Adrenal gland (tissue), 5 donors: ENCODE data around the gene FGFRL1.

Experiments
- POLR2A ChIP-seq, 2 donors: fragments of 450-650 bp; IDR thresholded peaks; one replicate each; pipeline ENCODE4 v1.6.1; 2017; ENCODE audit warnings: antibody characterized with exemption in 2 of 2, mild to moderate bottlenecking in 2 of 2, moderate library complexity in 1 of 2
- TF ChIP-seq, protein P1 (sequence below), 6 experiments: fragments of 450-650 bp in 4 of 6; fragments of 200-600 bp in 2 of 6; sonication (generic) in 1 of 6; IDR thresholded peaks; 1 replicate in 5 of 6; 2 replicates in 1 of 6; pipeline versions ENCODE4 v1.5.1 to v1.8.0; 2016 to 2021; ENCODE audit warnings: antibody characterized with exemption in 6 of 6, mild to moderate bottlenecking in 2 of 6, moderate library complexity in 1 of 6
- donor health status: DM: no; HTN: no; CAD: no.

DNA sequence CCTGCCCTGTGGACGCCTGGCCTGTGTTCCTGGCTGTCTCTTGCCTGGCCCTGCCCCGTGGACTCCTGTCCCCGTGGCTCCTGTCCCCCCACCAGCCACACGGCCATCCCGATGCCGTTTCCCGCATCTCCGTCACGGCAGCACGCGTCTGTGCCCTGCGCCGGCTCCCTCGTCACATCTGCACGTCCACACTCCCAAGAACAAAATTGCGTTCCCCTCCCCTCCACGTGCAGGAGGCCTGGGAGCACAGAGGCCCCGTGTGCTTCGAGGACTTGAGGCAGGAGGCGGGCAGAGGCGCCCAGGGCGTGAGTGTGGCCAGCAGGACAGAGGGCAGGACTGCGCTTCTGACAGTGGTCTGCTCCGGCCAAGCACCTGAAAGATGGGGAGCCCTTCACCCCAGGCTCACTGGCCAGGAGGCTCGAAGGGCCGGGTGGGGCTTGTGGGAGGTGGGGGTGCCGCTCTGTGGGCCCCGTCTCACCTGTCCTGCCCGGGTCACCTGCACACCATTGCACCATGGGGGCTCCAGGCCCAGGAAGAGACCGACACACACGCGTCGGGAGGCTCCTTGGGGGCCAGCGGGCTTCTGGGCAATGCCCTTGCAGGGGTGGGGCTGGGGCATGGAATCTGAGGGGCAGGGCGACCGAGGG, 17.3 kb downstream of the FGFRL1 start:
- no peak for TF ChIP-seq POLR2A (IDR thresholded peaks at IDR 0.05)
- TF ChIP-seq, protein P1, sequence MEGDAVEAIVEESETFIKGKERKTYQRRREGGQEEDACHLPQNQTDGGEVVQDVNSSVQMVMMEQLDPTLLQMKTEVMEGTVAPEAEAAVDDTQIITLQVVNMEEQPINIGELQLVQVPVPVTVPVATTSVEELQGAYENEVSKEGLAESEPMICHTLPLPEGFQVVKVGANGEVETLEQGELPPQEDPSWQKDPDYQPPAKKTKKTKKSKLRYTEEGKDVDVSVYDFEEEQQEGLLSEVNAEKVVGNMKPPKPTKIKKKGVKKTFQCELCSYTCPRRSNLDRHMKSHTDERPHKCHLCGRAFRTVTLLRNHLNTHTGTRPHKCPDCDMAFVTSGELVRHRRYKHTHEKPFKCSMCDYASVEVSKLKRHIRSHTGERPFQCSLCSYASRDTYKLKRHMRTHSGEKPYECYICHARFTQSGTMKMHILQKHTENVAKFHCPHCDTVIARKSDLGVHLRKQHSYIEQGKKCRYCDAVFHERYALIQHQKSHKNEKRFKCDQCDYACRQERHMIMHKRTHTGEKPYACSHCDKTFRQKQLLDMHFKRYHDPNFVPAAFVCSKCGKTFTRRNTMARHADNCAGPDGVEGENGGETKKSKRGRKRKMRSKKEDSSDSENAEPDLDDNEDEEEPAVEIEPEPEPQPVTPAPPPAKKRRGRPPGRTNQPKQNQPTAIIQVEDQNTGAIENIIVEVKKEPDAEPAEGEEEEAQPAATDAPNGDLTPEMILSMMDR (IDR thresholded peaks at IDR 0.05) = no peak
